Skeletal muscle satellite cell (primary cell): ENCODE measurements around the gene LRIT1.

Source experiments
- H3K27me3 ChIP-seq: 2 replicates; pipeline ENCODE4 v1.7.0; 2013; ENCODE audit warnings: low read length; ENCODE audit not compliant: control insufficient read depth, insufficient read depth
- H3K36me3 ChIP-seq: 2 replicates; pipeline ENCODE4 v1.7.0; 2013; ENCODE audit warnings: mild to moderate bottlenecking, control low read depth, low read length; ENCODE audit not compliant: insufficient read depth
- H3K4me1 ChIP-seq: 2 replicates; pipeline ENCODE4 v1.7.0; 2013; ENCODE audit warnings: low read length; ENCODE audit not compliant: control insufficient read depth, insufficient read depth
- H3K4me2 ChIP-seq: 2 replicates; pipeline ENCODE4 v1.7.0; 2013; ENCODE audit warnings: mild to moderate bottlenecking, low read length
- H3K4me3 ChIP-seq: 2 replicates; pipeline ENCODE4 v1.7.0; 2013; ENCODE audit warnings: low read length
- H3K9ac ChIP-seq: 2 replicates; pipeline ENCODE4 v1.7.0; 2013; ENCODE audit warnings: mild to moderate bottlenecking, low read depth, low read length, moderate library complexity
- H3K9me3 ChIP-seq: replicated peaks from 2 replicates; pipeline ENCODE4 v1.7.0; 2013; ENCODE audit warnings: mild to moderate bottlenecking, control low read depth, low read length

LRIT1 gene

GRCh38 chr10:84244651-84245270 is 3.4 kb upstream of the LRIT1 start, which contains the start of gene RGR:
TSS of gene RGR (plus strand) at chr10:84245053. CDS start at chr10:84245091, 38 bp downstream.
- H3K36me3 ChIP-seq = no peaks in the 10 kb centered on the region
- peak within 1 kb of the TSS; percentile 29 for H3K4me2 ChIP-seq
- no peaks in the 10 kb centered on the region for H3K9me3 ChIP-seq

GRCh38 chr10:84243759-84244158 is 2.4 kb upstream of the LRIT1 start:
- no peaks in the 10 kb centered on the region for H3K4me1 ChIP-seq
- peaks cover 47% of the 10 kb centered on the region for H3K27me3 ChIP-seq
- H3K9me3 ChIP-seq = no peaks in the 10 kb centered on the region
- H3K4me3 ChIP-seq = no peak overlapping the region
- H3K9ac ChIP-seq = no peak overlapping the region
- no peak overlapping the region for H3K4me2 ChIP-seq
- no peaks in the 10 kb centered on the region for H3K36me3 ChIP-seq

More at GRCh38 chr10:84244651-84245270, 3.4 kb upstream of the LRIT1 start, which contains the start of gene RGR:
- H3K9ac ChIP-seq = no peak within 1 kb of the TSS
- no peak within 1 kb of the TSS for H3K4me3 ChIP-seq
- H3K4me1 ChIP-seq = no peaks in the 10 kb centered on the region
- peaks cover 47% of the 10 kb centered on the region for H3K27me3 ChIP-seq

- no peaks in the 10 kb centered on the region for H3K4me1 ChIP-seq
- no peak overlapping the region for H3K4me3 ChIP-seq
- no peaks in the 10 kb centered on the region for H3K9me3 ChIP-seq
- no peak overlapping the region for H3K9ac ChIP-seq
- no peak overlapping the region for H3K4me2 ChIP-seq
- peaks cover 20% of the 10 kb centered on the region for H3K27me3 ChIP-seq
- H3K36me3 ChIP-seq = no peaks in the 10 kb centered on the region
Observed at GRCh38 chr10:84238909-84239308, 2.4 kb downstream of the LRIT1 start.

- Histone ChIP-seq H3K4me2 (no peak overlapping the region), H3K9me3 (no peaks in the 10 kb centered on the region), H3K4me3 (no peak overlapping the region), H3K27me3 (peaks cover 11% of the 10 kb centered on the region), H3K4me1 (no peaks in the 10 kb centered on the region), H3K9ac (no peak overlapping the region), H3K36me3 (no peaks in the 10 kb centered on the region)
Observed at GRCh38 chr10:84237199-84238051, 3.9 kb downstream of the LRIT1 start.

- Histone ChIP-seq H3K9ac (no peak overlapping the region), H3K4me1 (no peaks in the 10 kb centered on the region), H3K4me2 (no peak overlapping the region), H3K9me3 (no peaks in the 10 kb centered on the region), H3K4me3 (no peak overlapping the region), H3K27me3 (peaks cover 6% of the 10 kb centered on the region), H3K36me3 (no peaks in the 10 kb centered on the region)
Observed at GRCh38 chr10:84236807-84237198, 4.5 kb downstream of the LRIT1 start.

- Histone ChIP-seq H3K36me3 (no peaks in the 10 kb centered on the region), H3K27me3 (peaks cover 8% of the 10 kb centered on the region), H3K4me2 (no peak overlapping the region), H3K4me3 (no peak overlapping the region), H3K4me1 (no peaks in the 10 kb centered on the region), H3K9ac (no peak overlapping the region), H3K9me3 (no peaks in the 10 kb centered on the region)
Observed at GRCh38 chr10:84235096-84235495, 6.2 kb downstream of the LRIT1 start.

- no peak overlapping the region for H3K9ac ChIP-seq
- H3K4me3 ChIP-seq = no peak overlapping the region
- H3K4me2 ChIP-seq = no peak overlapping the region
- H3K36me3 ChIP-seq = no peaks in the 10 kb centered on the region
- no peaks in the 10 kb centered on the region for H3K9me3 ChIP-seq
- peaks cover 6% of the 10 kb centered on the region for H3K27me3 ChIP-seq
- H3K4me1 ChIP-seq = no peaks in the 10 kb centered on the region
Observed at GRCh38 chr10:84234479-84234878, 6.9 kb downstream of the LRIT1 start.

- no peak overlapping the region for H3K4me3 ChIP-seq
- H3K4me2 ChIP-seq = no peak overlapping the region
- H3K27me3 ChIP-seq = peaks cover 6% of the 10 kb centered on the region
- no peaks in the 10 kb centered on the region for H3K9me3 ChIP-seq
- H3K9ac ChIP-seq = no peak overlapping the region
- H3K4me1 ChIP-seq = no peaks in the 10 kb centered on the region
- no peaks in the 10 kb centered on the region for H3K36me3 ChIP-seq
Observed at GRCh38 chr10:84233940-84234339, 7.4 kb downstream of the LRIT1 start.

GRCh38 chr10:84232376-84232775 is 9.0 kb downstream of the LRIT1 start:
- Histone ChIP-seq H3K9me3 (no peaks in the 10 kb centered on the region), H3K4me3 (no peak overlapping the region), H3K4me2 (no peak overlapping the region), H3K4me1 (no peaks in the 10 kb centered on the region), H3K27me3 (peaks cover 6% of the 10 kb centered on the region), H3K9ac (no peak overlapping the region), H3K36me3 (no peaks in the 10 kb centered on the region)

GRCh38 chr10:84230359-84230758 is 11.0 kb downstream of the LRIT1 start:
- no peak overlapping the region for H3K4me2 ChIP-seq
- no peaks in the 10 kb centered on the region for H3K9me3 ChIP-seq
- no peak overlapping the region for H3K4me3 ChIP-seq
- no peak overlapping the region for H3K9ac ChIP-seq
- no peaks in the 10 kb centered on the region for H3K36me3 ChIP-seq
- no peaks in the 10 kb centered on the region for H3K4me1 ChIP-seq
- H3K27me3 ChIP-seq = peaks cover 6% of the 10 kb centered on the region

- Histone ChIP-seq H3K4me2 (no peak overlapping the region), H3K27me3 (peaks cover 6% of the 10 kb centered on the region), H3K9ac (no peak overlapping the region), H3K36me3 (no peaks in the 10 kb centered on the region), H3K4me1 (no peaks in the 10 kb centered on the region), H3K4me3 (no peak overlapping the region), H3K9me3 (no peaks in the 10 kb centered on the region)
Observed at GRCh38 chr10:84227810-84228209, 13.5 kb downstream of the LRIT1 start.
